ENCODE data around the gene UBASH3A.

Gene UBASH3A

GRCh38 chr21:42384989-42385388, 18.7 kb upstream of the UBASH3A start:
- DNase-seq (ENCODE audit: low read depth): no peak
- no peak for TF ChIP-seq CTCF (IDR thresholded peaks at IDR 0.05; ENCODE audit: low read depth, low read length, missing control alignments)
- no peak overlapping the region for H3K4me3 ChIP-seq (ENCODE audit: low read depth, low read length)

- no peak for DNase-seq (ENCODE audit: low read depth)
- H3K4me3 ChIP-seq (ENCODE audit: low read depth, low read length): no peak overlapping the region
- no peak for TF ChIP-seq CTCF (IDR thresholded peaks at IDR 0.05; ENCODE audit: low read depth, low read length, missing control alignments)
These were observed 18.1 kb upstream of the UBASH3A start for GRCh38 chr21:42385619-42386018.

GRCh38 chr21:42386034-42386591, 17.6 kb upstream of the UBASH3A start:
- no peak overlapping the region for H3K4me3 ChIP-seq (ENCODE audit: low read depth, low read length)
- no peak for TF ChIP-seq CTCF (IDR thresholded peaks at IDR 0.05; ENCODE audit: low read depth, low read length, missing control alignments)
- no peak for DNase-seq (ENCODE audit: low read depth)

- no peak for DNase-seq (ENCODE audit: low read depth)
- no peak for TF ChIP-seq CTCF (IDR thresholded peaks at IDR 0.05; ENCODE audit: low read depth, low read length, missing control alignments)
- no peak overlapping the region for H3K4me3 ChIP-seq (ENCODE audit: low read depth, low read length)
These were observed 16.5 kb upstream of the UBASH3A start for GRCh38 chr21:42387164-42387563.

GRCh38 chr21:42387843-42388340, 15.8 kb upstream of the UBASH3A start:
- H3K4me3 ChIP-seq (ENCODE audit: low read depth, low read length): no peak overlapping the region
- no peak for DNase-seq (ENCODE audit: low read depth)
- no peak for TF ChIP-seq CTCF (IDR thresholded peaks at IDR 0.05; ENCODE audit: low read depth, low read length, missing control alignments)

GRCh38 chr21:42388740-42389448, 14.8 kb upstream of the UBASH3A start:
- no peak overlapping the region for H3K4me3 ChIP-seq (ENCODE audit: low read depth, low read length)
- no peak for TF ChIP-seq CTCF (IDR thresholded peaks at IDR 0.05; ENCODE audit: low read depth, low read length, missing control alignments)
- no peak for DNase-seq (ENCODE audit: low read depth)

- H3K4me3 ChIP-seq (ENCODE audit: low read depth, low read length): no peak overlapping the region
- TF ChIP-seq CTCF (IDR thresholded peaks at IDR 0.05; ENCODE audit: low read depth, low read length, missing control alignments): no peak
- no peak for DNase-seq (ENCODE audit: low read depth)
These were observed 14.3 kb upstream of the UBASH3A start for GRCh38 chr21:42389449-42389835.
